Sciatic nerve (tissue), 2 donors: ENCODE measurements around the gene HMX1. TPM values are rescaled to one million over a fixed set of nuclear protein-coding genes. Genes with fewer than 3 reads are reported as not detected.

Experiments used
- ATAC-seq: fragments of 200-7000 bp; cut with Tn5 transposase; one replicate; pipeline ENCODE4 v1.9.1; 2020; ENCODE audit warnings: mild to moderate bottlenecking, moderate library complexity
- DNase-seq: peaks from one replicate; pipeline ENCODE4 v3.0.0-alpha.2; 2020; ENCODE audit warnings: low spot score
- intact Hi-C: fragments of 100-400 bp; cut with DNase I; formaldehyde crosslinking; loops from one replicate; pipeline ENCODE4 v1.14.2; 2022
- total RNA-seq: library from RNA; stranded (reverse); fragmentation: NEBNext Ultra II Directional; extraction: Animal tissue kit (Norgen Biotek cat#: 25700); gene quantifications from one replicate; pipeline ENCODE4 v1.2.1, GENCODE V29; 2021
- donor health status: DM: no; HTN: no; CAD: no.
- donor health status: DM: no; HTN: no; CAD: no.

HMX1 gene
- total RNA-seq, 1 donor from 2014 or later: not detected

- intact Hi-C loops: no loop called here
- no peak for ATAC-seq
- DNase-seq: no peak
These were observed 24.4 kb upstream of the HMX1 start for GRCh38 chr4:8896071-8896470.

DNA sequence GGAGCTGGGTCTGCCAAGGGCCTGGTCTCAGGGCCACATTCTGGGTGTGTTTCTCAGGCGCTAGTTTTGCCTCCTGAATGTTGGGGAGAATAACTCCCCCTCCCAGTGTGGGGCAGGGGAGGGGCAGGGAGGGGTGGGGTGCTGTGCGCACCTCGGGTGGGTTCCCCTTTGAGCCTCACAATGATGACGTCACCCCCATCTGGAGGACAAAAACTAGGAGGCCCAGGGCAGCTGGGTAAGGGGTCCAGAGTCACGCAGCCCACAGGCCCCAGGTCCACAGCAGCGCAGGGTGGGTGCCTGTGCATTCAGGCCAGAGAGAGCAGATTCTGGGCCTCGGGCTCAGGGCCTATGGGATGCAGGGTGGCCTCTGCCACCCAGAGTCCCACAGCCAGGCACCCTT, 23.7 kb upstream of the HMX1 start:
- DNase-seq (no peak), ATAC-seq (no peak)
- intact Hi-C loops: no loop called here

- intact Hi-C loops: no loop called here
- DNase-seq: no peak
- no peak for ATAC-seq
These were observed 22.8 kb upstream of the HMX1 start for GRCh38 chr4:8894424-8894816.

GRCh38 chr4:8893624-8894423, 22.2 kb upstream of the HMX1 start:
- ATAC-seq (no peak), DNase-seq (no peak)
- intact Hi-C loops: no loop called here

- ATAC-seq (no peak), DNase-seq (no peak)
- intact Hi-C loops: no loop called here
These were observed 21.6 kb upstream of the HMX1 start for GRCh38 chr4:8893227-8893623.

DNA sequence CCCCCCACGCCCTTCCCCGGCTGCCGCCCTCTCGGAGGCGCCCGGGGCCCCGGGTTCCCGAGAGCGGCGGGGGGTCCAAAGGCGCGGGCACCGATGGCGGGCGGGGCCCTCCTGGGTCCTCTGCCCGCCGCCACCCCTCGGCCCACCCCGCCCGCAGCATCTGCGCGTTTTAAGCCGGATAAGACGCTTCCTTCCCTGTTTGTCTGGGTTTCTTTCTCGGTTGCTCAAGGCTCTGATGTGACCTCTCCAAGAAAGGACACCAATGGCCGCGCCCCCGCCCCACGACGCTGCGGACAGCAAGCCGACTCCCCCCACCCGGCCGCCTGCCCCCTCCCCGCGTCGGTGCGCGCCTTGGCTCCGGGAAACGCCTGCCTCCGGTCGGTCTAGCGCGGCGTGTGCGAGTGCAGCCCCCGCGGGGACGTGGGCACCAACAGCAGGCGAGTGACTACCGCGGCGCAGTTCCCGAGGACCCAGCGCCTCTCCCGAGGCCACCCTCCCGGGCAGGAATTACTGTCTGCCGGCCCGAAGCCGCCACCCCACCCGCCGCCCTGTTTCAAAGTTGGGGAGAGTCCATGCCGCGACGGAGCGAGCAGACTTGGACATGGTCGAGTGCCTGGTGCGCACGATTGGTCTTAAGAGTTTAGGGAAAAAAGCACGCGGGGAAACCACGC, 21.1 kb upstream of the HMX1 start:
- ATAC-seq (no peak), DNase-seq (no peak)
- intact Hi-C loops: no loop called here

GRCh38 chr4:8891646-8892555, 20.3 kb upstream of the HMX1 start:
- no peak for DNase-seq
- intact Hi-C loops: no loop called here
- ATAC-seq: no peak

DNA sequence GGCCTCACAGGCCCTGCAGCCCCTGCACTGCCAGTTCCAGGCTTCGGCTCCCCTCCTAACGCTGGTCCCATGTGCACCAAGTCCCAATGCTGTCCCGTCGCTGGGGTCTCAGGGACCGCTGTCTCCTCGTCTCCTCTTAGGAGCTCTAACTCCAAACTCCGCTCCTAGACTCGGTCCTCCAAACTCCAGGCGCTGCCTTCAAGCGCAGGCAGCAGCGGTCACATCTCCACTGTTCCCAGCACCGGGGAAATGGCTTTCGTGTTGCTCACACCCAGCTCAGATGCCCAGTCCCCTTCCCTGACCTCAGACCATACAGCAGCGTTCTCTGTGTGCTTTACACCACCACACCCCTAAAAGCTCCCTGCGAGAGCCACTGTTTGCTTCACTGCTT, 19.6 kb upstream of the HMX1 start:
- no peak for ATAC-seq
- no peak for DNase-seq
- intact Hi-C loops: no loop called here

DNA sequence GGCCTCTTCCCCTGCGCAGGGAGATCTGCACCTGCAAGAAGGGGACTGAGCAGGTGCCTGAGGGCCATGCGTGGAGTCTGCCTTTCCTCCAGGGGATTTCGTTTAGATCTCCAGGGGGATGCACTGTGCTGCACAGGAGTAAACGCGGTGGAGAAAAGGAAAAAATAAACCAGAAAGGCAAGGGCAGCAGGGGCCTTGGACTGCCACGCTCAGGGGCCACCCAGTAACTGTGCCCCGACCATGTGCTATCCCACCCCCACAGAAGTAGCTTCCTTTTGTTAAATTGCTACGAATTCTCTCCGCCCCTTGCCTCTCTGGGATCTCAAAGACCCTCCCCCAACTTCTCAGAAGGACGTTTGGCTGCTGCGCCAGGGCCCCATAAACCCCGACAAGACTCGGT, 17.2 kb upstream of the HMX1 start:
- intact Hi-C loops: no loop called here
- DNase-seq (no peak), ATAC-seq (no peak)

GRCh38 chr4:8886612-8887406, 15.2 kb upstream of the HMX1 start:
- no peak for ATAC-seq
- intact Hi-C loops: no loop called here
- DNase-seq: no peak

GRCh38 chr4:8882239-8882638, 10.6 kb upstream of the HMX1 start:
- intact Hi-C loops: no loop called here
- no peak for ATAC-seq
- DNase-seq: no peak

- DNase-seq (no peak), ATAC-seq (no peak)
- intact Hi-C loops: no loop called here
These were observed 9.2 kb upstream of the HMX1 start for GRCh38 chr4:8880851-8881250.

- no peak for ATAC-seq
- no peak for DNase-seq
- intact Hi-C loops: no loop called here
These were observed 7.9 kb upstream of the HMX1 start for GRCh38 chr4:8879574-8879973.

DNA sequence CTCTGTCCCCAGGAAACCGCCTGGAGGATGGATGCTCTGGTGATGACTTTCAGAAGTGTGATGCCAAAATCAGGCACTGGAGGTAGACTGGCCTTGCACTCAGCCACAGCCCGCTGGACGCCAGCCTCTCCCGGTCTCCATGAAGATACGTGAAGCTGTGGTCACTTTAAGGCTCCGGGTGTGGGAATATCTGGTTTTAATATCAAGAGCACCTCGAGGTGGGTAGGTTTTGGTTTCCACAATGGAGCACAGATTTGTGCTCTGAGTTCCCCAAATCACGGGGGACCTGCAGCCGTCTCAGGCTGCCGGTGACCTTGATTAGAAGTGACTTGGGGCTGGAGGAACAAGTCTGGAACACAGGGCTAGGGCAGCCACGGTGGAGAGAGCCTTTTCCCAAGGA, 6.8 kb upstream of the HMX1 start:
- DNase-seq: no peak
- intact Hi-C loops: no loop called here
- no peak for ATAC-seq

DNA sequence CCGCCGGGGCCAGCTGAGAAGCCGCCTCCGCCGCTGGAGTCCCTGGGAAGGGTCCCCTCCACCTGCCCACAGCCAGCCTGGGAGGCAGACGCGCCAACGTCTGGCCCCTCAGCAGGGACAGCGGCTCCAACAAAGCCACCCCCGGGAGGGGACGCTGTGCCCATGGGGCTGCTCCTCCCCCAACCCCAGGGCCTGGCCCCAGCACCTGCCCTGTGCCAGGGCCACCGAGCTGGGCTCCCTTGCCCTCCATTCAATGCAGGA, 6.1 kb upstream of the HMX1 start:
- intact Hi-C loops: no loop called here
- no peak for ATAC-seq

GRCh38 chr4:8876982-8877779, 5.5 kb upstream of the HMX1 start:
- ATAC-seq (no peak), DNase-seq (no peak)
- intact Hi-C loops: no loop called here

More for the DNA sequence above, 6.1 kb upstream of the HMX1 start:
- DNase-seq: no peak

DNA sequence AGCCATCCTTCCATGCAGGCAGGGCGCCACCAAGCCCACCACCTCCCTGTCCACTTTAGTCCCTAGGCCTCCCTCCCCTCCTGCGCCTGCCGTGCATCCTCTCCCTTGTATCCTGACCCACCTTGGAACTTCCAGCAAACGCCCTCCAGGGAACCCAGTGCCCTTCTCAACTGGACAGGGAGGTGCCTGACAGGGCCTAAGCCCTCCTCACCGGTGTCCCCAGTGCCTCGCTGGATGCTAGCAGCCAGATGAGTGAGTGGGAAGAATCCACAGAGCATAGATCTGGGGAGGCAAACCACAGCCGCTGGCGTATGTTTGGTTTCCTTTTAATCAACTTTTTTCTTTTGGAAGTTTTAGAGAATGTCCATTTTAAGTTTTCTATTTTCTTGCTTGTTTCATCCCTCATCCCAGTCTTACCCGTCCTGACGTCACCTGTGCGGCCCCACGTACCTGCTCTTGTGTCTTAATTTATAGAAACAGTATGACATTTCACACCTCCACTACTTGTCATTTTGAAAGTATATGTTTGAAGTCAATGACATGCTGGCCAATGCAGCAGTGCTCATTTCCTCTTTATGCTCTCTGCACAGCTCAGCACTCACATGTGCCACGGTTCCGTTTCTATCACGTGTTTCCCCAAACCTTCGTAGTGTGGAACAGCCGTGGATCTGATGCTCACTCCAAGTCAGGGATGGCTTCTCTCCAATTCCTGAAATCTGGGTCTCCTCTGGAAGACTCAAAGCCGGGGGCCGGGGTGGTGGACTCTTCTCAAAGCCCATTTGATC, 3.4 kb upstream of the HMX1 start:
- ATAC-seq (no peak), DNase-seq (no peak)
- intact Hi-C loops: no loop called here
